NB4 (cell line): ENCODE measurements around the gene NR6A1.

Experiments
- TF ChIP-seq, protein P1 (sequence below): IDR thresholded peaks from one replicate; pipeline ENCODE4 v1.5.1; 2012; ENCODE audit warnings: low read depth, low read length
- TF ChIP-seq, protein P2 (sequence below): IDR thresholded peaks from 2 replicates; pipeline ENCODE4 v1.6.1; 2011; ENCODE audit warnings: low read depth, low read length

DNA sequence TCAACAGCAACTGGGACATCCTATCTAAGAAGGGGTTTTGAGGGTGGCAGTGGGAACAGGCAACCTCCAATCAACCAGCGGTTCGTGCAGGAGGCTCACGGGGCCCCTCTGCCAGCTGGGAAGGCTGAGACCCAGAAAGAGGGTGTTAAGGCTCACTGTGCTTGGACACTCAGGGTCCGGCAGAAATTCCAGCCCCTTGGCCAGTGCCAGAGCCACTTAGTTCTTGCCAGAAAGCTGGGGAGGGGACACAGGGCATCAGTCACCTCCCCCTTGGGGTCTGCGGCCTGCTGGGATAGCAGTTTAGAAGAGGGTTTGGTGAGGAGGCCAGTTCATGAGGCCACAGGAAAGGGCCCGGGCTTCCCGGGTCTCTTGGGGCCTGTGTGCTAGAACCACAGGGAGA is 300.4 kb downstream of the NR6A1 start:
- TF ChIP-seq, protein P1, sequence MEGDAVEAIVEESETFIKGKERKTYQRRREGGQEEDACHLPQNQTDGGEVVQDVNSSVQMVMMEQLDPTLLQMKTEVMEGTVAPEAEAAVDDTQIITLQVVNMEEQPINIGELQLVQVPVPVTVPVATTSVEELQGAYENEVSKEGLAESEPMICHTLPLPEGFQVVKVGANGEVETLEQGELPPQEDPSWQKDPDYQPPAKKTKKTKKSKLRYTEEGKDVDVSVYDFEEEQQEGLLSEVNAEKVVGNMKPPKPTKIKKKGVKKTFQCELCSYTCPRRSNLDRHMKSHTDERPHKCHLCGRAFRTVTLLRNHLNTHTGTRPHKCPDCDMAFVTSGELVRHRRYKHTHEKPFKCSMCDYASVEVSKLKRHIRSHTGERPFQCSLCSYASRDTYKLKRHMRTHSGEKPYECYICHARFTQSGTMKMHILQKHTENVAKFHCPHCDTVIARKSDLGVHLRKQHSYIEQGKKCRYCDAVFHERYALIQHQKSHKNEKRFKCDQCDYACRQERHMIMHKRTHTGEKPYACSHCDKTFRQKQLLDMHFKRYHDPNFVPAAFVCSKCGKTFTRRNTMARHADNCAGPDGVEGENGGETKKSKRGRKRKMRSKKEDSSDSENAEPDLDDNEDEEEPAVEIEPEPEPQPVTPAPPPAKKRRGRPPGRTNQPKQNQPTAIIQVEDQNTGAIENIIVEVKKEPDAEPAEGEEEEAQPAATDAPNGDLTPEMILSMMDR = no peak
- TF ChIP-seq, protein P2, sequence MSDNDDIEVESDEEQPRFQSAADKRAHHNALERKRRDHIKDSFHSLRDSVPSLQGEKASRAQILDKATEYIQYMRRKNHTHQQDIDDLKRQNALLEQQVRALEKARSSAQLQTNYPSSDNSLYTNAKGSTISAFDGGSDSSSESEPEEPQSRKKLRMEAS = no peak
